Panc1 (cell line): ENCODE data around the gene SLC38A10.

ENCODE experiments used
- CTCF ChIP-seq: fragments of 450-650 bp; IDR thresholded peaks from 2 replicates; pipeline ENCODE4 v1.5.1; 2017; ENCODE audit warnings: mild to moderate bottlenecking
- REST ChIP-seq, 2 experiments: IDR thresholded peaks; 2 replicates each; pipeline ENCODE4 v1.6.1; 2011 to 2012; ENCODE audit warnings: low read depth in 2 of 2, control low read depth in 1 of 2, low read length in 1 of 2, mild to moderate bottlenecking in 1 of 2, moderate library complexity in 1 of 2; ENCODE audit not compliant: insufficient read depth in 1 of 2
- SIN3A ChIP-seq: IDR thresholded peaks from 2 replicates; pipeline ENCODE4 v1.6.1; 2012; ENCODE audit warnings: low read depth, mild to moderate bottlenecking, low read length, moderate library complexity, borderline replicate concordance; ENCODE audit not compliant: insufficient read depth

GRCh38 chr17:81246343-81246670, 48.8 kb downstream of the SLC38A10 start:
- TF ChIP-seq CTCF (no peak), SIN3A (no peak), REST (IDR thresholded peaks at IDR 0.05; ENCODE audit: insufficient read depth in 1 of 2, low read depth in 2 of 2, low read length in 1 of 2) (no peak)
